Keratinocyte (primary cell): ENCODE measurements around the gene CYB561. TPM values are rescaled to one million over a fixed set of nuclear protein-coding genes. Genes with fewer than 3 reads are reported as not detected.

Experiments
- DNase-seq: peaks from one replicate; pipeline ENCODE4 v3.0.0-alpha.2; 2011; ENCODE audit warnings: low read depth, missing footprints, low spot score
- FAIRE-seq: peaks from 2 replicates; lab custom pipeline; 2011; peaks lifted over from hg19 to GRCh38; lab: Jason Lieb, UNC
- H2AFZ ChIP-seq: 2 replicates; pipeline ENCODE4 v1.6.0; 2012; ENCODE audit warnings: low read length, control low read depth, inconsistent platforms; ENCODE audit not compliant: control insufficient read depth
- H3K27ac ChIP-seq: 2 replicates; pipeline ENCODE4 v1.5.1; 2011; ENCODE audit warnings: low read length; ENCODE audit not compliant: control insufficient read depth, insufficient read depth
- H3K27me3 ChIP-seq: 3 replicates; pipeline ENCODE4 v1.6.0; 2011; ENCODE audit warnings: low read length; ENCODE audit not compliant: control insufficient read depth, insufficient read depth; ENCODE audit errors: extremely low read depth
- H3K36me3 ChIP-seq, 2 experiments: 2 replicates in 1 of 2; 3 replicates in 1 of 2; pipeline ENCODE4 v1.5.1; 2011; ENCODE audit warnings: low read length in 2 of 2, mild to moderate bottlenecking in 1 of 2; ENCODE audit not compliant: control insufficient read depth in 2 of 2, insufficient read depth in 2 of 2; ENCODE audit errors: extremely low read depth in 1 of 2
- H3K4me1 ChIP-seq: 3 replicates; pipeline ENCODE4 v1.5.1; 2011; ENCODE audit warnings: low read length; ENCODE audit not compliant: control insufficient read depth, insufficient read depth; ENCODE audit errors: extremely low read depth
- H3K4me2 ChIP-seq: 3 replicates; pipeline ENCODE4 v1.6.0; 2011; ENCODE audit warnings: low read depth, low read length; ENCODE audit not compliant: control insufficient read depth, insufficient read depth; ENCODE audit errors: extremely low read depth
- H3K4me3 ChIP-seq, 3 experiments: fragments of 200-600 bp in 1 of 3; sonication (generic) in 1 of 3; 2 replicates in 2 of 3; 3 replicates in 1 of 3; pipeline ENCODE4 v1.5.1; 2011 to 2016; ENCODE audit warnings: low read length in 3 of 3, mild to moderate bottlenecking in 3 of 3, control low read depth in 2 of 3, inconsistent platforms in 1 of 3, low read depth in 1 of 3, mixed read lengths in 1 of 3, mixed run types in 1 of 3, moderate library complexity in 1 of 3; ENCODE audit not compliant: control insufficient read depth in 2 of 3, insufficient read depth in 2 of 3; ENCODE audit errors: extremely low read depth in 1 of 3
- H3K79me2 ChIP-seq: 2 replicates; pipeline ENCODE4 v1.6.0; 2012; ENCODE audit warnings: low read length; ENCODE audit not compliant: control insufficient read depth, insufficient read depth
- H3K9ac ChIP-seq: 3 replicates; pipeline ENCODE4 v1.6.0; 2011; ENCODE audit warnings: low read length; ENCODE audit not compliant: control insufficient read depth, insufficient read depth; ENCODE audit errors: extremely low read depth
- H3K9me1 ChIP-seq: 3 replicates; pipeline ENCODE4 v1.6.0; 2011; ENCODE audit warnings: low read length; ENCODE audit not compliant: control insufficient read depth, insufficient read depth; ENCODE audit errors: extremely low read depth
- H3K9me3 ChIP-seq: 2 replicates; pipeline ENCODE4 v1.5.1; 2012; ENCODE audit warnings: low read depth, low read length; ENCODE audit not compliant: control insufficient read depth
- H4K20me1 ChIP-seq: 3 replicates; pipeline ENCODE4 v1.6.0; 2011; ENCODE audit warnings: low read length; ENCODE audit not compliant: control insufficient read depth, insufficient read depth; ENCODE audit errors: extremely low read depth
- EZH2 ChIP-seq: IDR thresholded peaks from one replicate; pipeline ENCODE4 v1.6.1; 2012; ENCODE audit warnings: inconsistent platforms, mild to moderate bottlenecking, low read length, moderate library complexity
- dilution Hi-C: fragments of 300-500 bp; cut with MboI; formaldehyde crosslinking; loops from one replicate; pipeline ENCODE4 v1.7.0; 2020; ENCODE audit warnings: low sequenced_read_pairs; ENCODE audit not compliant: extremely low pct_ligation_motif_present
- polyA minus RNA-seq, 3 experiments: library from RNA; depleted of rRNA, polyadenylated mRNA; stranded (reverse); fragments of >200 nt; gene quantifications; 1 replicate in 1 of 3; 2 replicates in 1 of 3; 3 replicates in 1 of 3; pipeline ENCODE4 v1.2.3, GENCODE V29; 2011
- polyA plus RNA-seq, 5 experiments: library from polyadenylated mRNA; depleted of rRNA in 3 of 5; stranded (reverse) in 3 of 5; stranded (forward) in 1 of 5; unstranded in 1 of 5; fragments of >200 nt; gene quantifications; 1 replicate in 1 of 5; 2 replicates in 3 of 5; 3 replicates in 1 of 5; pipeline versions ENCODE4 v1.2.1 to v1.2.3, GENCODE V29; 2011 to 2012; ENCODE audit warnings: missing spikeins in 2 of 5, low read depth in 1 of 5, low replicate concordance in 1 of 5
- TF ChIP-seq, protein P1 (sequence below), 3 experiments: IDR thresholded peaks in 1 of 3; conservative IDR thresholded peaks in 1 of 3; optimal IDR thresholded peaks in 1 of 3; 2 replicates in 2 of 3; 3 replicates in 1 of 3; pipeline versions ENCODE3 to v1.5.1; 2011; ENCODE audit warnings: low read length in 3 of 3, mild to moderate bottlenecking in 3 of 3, moderate library complexity in 2 of 3, control low read depth in 1 of 3, inconsistent platforms in 1 of 3; ENCODE audit not compliant: insufficient read depth in 2 of 3; ENCODE audit errors: extremely low read depth in 1 of 3

CYB561 gene, protein sequence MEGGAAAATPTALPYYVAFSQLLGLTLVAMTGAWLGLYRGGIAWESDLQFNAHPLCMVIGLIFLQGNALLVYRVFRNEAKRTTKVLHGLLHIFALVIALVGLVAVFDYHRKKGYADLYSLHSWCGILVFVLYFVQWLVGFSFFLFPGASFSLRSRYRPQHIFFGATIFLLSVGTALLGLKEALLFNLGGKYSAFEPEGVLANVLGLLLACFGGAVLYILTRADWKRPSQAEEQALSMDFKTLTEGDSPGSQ
- polyA plus RNA-seq (14.4 to 21.8 TPM (median 19.4 TPM) in 3 replicates), polyA minus RNA-seq (20.9 to 62.2 TPM (median 35.4 TPM) in 3 replicates)
- polyA plus RNA-seq (2011; ENCODE audit: low read depth): 7.0 TPM
- polyA plus RNA-seq (2011; cell fraction: cytosol; rRNA removed): 13.6 and 18.2 TPM in 2 replicates
- 28.7 and 32.5 TPM in 2 replicates for polyA plus RNA-seq (2011; cell fraction: nucleus; rRNA removed)
- polyA plus RNA-seq (2012; ENCODE audit: low replicate concordance): 11.0 and 22.3 TPM in 2 replicates
- 24.7 TPM for polyA minus RNA-seq (2011; cell fraction: cytosol; rRNA and poly(A)+ RNA removed)
- polyA minus RNA-seq (2011; cell fraction: nucleus; rRNA and poly(A)+ RNA removed): 23.8 and 27.4 TPM in 2 replicates

DNA sequence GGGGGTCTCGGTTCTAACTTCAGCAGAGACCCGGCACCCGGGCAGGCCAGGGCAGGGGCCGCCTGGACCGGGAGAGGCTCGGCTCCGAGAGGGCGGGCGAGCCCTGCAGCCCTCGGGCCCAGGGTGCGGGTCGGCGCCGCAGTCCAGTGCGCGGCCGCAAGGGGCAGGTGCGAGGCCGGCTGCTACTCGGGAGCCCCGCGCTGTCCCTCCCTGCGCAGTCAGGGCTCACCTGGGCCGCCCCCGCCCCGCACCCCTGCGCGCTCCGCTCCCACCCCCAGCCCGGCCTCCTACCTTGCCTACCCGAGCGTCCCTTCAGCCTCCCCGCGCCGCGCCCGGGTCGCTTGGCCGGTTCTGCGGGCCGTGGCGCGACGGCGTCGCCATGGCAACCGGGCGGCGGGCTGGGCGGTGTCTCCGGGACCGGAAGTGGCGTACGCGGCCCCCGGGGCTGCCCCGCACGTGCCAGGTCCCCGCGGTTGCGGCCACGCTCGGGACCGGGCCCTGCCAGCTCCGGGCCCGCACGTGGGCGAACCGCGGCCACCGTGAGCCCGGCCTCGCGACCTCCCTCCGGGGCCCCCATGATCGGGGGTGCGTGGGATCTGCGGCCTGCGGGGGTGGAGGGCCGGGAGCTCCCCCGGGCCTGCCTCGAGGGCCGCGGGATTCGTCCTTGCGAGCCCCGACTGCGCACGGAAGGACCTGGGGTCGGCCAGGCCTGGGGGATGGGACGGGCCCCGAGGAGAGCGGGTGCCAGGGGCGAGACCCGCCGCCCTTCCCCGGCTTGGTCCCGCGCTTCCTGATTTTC, at the start of gene CYB561:
Gene CYB561, minus strand, starts transcription at position 353 of the 799 bp plus-strand sequence. CDS start 8,759 bp downstream, outside the sequence.
- H4K20me1 ChIP-seq: no peaks in the 10 kb centered on the region

DNA sequence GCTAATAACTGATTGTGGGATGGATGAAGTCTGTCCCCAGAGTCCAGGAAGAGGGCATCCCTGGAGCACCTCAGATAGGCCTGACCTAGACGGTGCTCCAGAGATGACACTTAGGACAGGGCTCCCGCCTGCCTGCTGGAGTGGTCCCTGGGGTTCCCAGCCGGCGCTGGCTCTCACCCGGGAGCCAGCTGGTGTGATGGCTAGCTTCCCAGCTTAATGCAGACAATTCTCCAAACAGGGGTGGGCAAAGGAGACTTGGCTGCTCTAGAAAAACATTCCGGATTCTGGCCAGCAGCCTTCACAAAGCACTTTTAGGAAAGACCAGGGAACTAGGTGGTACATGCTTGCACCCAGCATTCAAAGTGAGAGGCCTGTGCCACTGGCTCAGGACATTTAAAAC, 49.4 kb upstream of the CYB561 start:
- no peak overlapping the region for H2AFZ ChIP-seq
- H3K9ac ChIP-seq: no peak overlapping the region
- H4K20me1 ChIP-seq: no peaks in the 10 kb centered on the region
- no peak for TF ChIP-seq EZH2
- TF ChIP-seq, protein P1, sequence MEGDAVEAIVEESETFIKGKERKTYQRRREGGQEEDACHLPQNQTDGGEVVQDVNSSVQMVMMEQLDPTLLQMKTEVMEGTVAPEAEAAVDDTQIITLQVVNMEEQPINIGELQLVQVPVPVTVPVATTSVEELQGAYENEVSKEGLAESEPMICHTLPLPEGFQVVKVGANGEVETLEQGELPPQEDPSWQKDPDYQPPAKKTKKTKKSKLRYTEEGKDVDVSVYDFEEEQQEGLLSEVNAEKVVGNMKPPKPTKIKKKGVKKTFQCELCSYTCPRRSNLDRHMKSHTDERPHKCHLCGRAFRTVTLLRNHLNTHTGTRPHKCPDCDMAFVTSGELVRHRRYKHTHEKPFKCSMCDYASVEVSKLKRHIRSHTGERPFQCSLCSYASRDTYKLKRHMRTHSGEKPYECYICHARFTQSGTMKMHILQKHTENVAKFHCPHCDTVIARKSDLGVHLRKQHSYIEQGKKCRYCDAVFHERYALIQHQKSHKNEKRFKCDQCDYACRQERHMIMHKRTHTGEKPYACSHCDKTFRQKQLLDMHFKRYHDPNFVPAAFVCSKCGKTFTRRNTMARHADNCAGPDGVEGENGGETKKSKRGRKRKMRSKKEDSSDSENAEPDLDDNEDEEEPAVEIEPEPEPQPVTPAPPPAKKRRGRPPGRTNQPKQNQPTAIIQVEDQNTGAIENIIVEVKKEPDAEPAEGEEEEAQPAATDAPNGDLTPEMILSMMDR (optimal IDR thresholded peaks at IDR 0.05 in 1 of 3, IDR thresholded peaks at IDR 0.05 in 1 of 3, conservative IDR thresholded peaks at IDR 0.05 in 1 of 3; ENCODE audit: extremely low read depth in 1 of 3, insufficient read depth in 2 of 3, low read length in 3 of 3): no peak
- H3K27ac ChIP-seq: no peak overlapping the region
- DNase-seq (no peak), FAIRE-seq (no peak)
- H3K27me3 ChIP-seq: peaks cover 22% of the 10 kb centered on the region
- H3K4me1 ChIP-seq: no peaks in the 10 kb centered on the region
- dilution Hi-C loops: no loop called here
- no peaks in the 10 kb centered on the region for H3K79me2 ChIP-seq
- no peak overlapping the region for H3K4me3 ChIP-seq
- no peak overlapping the region for H3K4me2 ChIP-seq
- no peaks in the 10 kb centered on the region for H3K9me3 ChIP-seq
- H3K36me3 ChIP-seq: no peaks in the 10 kb centered on the region
- no peaks in the 10 kb centered on the region for H3K9me1 ChIP-seq

More for the DNA sequence above, at the start of gene CYB561:
- Histone ChIP-seq H3K9me1 (no peaks in the 10 kb centered on the region), H3K4me1 (peaks cover 11% of the 10 kb centered on the region), H3K79me2 (no peaks in the 10 kb centered on the region), H3K36me3 (peaks cover 0 to 3% of the 10 kb centered on the region in 2 experiments), H3K4me2 (peak within 1 kb of the TSS; percentile 84), H3K9me3 (no peaks in the 10 kb centered on the region), H2AFZ (peak within 1 kb of the TSS; percentile 90), H3K27me3 (no peaks in the 10 kb centered on the region), H3K9ac (peak within 1 kb of the TSS; percentile 82), H3K4me3 (peak within 1 kb of the TSS; percentile 57 to 75 (median 69)), H3K27ac (peak within 1 kb of the TSS; percentile 60)
- TF ChIP-seq EZH2: no peak
- TF ChIP-seq, protein P1 (optimal IDR thresholded peaks at IDR 0.05 in 1 of 3, IDR thresholded peaks at IDR 0.05 in 1 of 3, conservative IDR thresholded peaks at IDR 0.05 in 1 of 3; ENCODE audit: extremely low read depth in 1 of 3, insufficient read depth in 2 of 3, low read length in 3 of 3): peak in 2 of 3 experiments; percentile 51 to 60
- dilution Hi-C loops: no loop called here
- DNase-seq: no peak
- no peak for FAIRE-seq
